HG03575 (cell line): Measurements from ENCODE around the gene PHACTR3.

Experiments
- ATAC-seq: cut with Tn5 transposase; IDR thresholded peaks from one replicate; pipeline ENCODE4 v1.9.1; 2021; ENCODE audit not compliant: unreplicated experiment, insufficient number of reproducible peaks, low FRiP score; ENCODE audit errors: extremely low read depth

The PHACTR3 gene

DNA sequence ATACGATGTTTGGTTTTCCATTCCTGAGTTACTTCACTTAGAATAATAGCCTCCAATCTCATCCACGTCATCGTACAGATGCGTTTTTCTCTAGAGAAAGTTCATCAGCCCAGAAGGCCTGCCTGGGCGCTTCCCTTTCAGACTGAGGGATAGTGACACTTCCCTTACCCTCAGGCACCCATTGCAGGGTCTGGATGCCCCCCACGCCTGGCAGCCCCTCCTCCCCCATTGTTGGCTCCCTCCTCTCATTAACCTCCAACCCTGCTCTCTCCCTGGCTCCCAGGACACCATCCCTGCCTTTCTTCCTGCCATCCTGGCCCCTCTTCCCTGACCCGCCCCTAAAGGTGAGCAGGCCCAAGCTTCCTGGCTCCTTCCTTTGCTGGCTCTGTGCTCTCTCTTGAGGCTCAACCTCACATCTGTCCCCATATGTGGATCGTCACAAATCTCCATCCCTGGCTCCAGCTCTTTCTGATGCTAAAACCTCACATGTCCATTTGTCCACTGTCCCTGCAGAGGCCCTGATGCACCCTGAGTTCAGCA lies 183.9 kb downstream of the PHACTR3 start:
- no peak for ATAC-seq

DNA sequence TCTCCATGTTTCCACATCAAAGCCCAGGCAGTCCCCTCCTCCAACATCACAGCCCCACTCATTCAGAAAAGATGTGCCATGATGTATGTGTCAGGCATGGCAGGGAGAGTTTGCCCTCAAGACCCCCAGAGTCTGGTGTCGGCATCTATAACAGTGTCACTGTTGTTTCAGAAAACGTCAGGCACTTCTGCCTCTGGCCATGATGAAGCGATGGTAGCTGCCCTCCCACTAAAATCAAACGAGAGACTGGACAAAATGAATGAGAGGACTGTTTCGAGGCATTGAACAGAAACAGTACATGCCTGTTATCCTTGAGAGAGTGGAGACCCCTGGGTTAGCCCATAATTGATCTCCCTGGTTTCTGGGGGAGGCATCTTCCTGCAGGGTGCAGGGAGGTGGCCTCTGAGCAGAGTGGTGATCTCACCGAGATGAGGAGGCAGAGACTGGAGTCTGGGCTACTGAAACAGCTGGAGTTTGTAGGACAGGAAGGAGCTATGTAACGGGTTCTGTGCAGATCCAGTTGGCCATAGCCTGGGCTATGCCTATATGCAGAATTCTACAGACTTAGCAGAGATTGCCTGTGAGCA lies 184.6 kb downstream of the PHACTR3 start:
- ATAC-seq = no peak

DNA sequence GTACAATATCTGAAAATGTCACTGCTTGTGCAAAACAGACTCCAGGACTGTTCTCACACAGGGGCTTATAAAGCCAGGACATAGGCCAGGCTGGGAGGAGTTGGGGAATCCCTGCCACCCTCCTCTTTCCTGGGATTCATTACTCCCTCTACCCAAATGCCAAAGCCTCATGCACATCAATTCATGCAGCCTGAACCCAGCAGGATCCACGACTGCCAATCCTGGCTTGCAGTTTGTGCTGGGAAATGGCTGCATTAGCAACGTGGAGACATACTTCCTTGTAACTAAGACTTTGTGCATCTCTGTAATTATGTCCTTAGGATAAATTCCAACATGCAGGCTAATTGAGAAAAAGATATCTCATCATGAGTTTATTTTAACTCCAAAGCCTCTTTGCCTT lies 185.3 kb downstream of the PHACTR3 start:
- ATAC-seq = no peak

DNA sequence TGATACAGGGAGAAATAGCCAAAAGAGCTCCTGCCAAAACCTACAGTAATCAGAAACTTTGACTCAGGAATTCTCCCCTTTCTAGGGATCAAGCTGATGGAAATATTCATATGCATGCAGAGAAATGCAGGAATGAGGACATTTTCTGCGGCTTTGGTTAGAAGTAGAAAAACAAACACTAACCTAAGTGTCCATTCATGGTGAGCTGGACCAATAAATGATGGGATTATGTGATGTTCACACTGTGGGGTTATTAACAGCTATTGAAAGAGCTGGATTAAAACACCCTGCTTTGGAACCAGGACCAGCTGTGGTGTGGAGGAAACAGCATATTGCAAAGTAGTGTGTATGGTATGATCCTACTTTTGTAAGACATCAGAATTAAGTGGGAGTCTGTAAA lies 186.0 kb downstream of the PHACTR3 start:
- ATAC-seq = no peak

DNA sequence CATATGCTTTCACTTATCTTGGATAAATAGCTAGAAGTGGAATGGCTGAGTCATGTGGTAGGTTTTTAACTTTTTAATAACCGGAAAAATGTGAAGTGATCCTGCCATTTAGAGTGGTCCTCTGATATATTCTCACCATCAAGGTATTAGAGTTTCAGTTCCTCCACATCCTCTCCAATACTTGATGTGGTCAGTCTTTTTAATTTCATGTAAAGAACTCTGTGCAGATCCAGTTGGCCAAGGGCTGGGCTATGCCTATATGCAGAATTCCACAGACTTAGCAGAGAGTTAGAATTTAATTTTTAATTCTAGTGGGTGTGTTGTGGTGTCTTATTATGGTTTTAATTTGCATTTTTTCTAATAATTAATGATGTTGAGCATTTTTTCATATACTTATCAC lies 188.0 kb downstream of the PHACTR3 start:
- no peak for ATAC-seq

DNA sequence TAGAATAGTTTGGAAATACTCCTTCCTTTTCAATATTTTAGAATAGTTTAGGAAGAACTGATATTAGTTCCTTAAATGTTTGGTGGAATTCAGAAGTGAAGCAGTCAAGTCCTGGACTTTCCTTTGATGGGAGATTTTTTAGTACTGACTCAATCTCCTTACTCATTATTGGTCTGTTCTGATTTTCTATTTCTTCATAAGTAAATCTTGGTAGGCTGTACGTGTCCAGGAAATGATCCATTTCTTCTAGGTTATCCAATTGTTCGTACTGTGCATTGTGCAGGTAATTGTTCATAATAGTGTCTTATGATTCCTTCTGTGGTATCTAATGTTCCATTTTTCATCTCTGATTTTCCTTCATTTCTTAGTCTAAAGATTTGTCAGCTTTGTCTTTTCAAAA lies 190.2 kb downstream of the PHACTR3 start:
- no peak for ATAC-seq

DNA sequence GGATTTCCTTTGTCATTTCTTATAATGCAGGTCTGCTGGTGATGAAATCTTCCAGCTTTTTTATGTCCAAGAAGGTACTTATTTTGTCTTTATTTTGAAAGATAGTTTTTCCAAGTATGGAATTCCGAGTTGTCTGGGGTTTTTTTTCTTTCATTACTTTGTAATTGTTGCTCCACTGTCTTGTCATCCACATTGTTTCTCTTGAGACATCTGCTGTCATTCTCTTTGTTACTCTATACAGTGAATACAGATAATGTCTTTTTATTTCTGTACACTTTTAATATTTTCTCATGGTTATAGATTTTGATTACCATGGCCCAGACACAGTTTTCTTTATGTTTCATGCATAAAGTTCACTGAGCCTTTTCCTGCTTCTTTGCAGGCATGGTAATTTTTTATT lies 196.0 kb downstream of the PHACTR3 start:
- ATAC-seq = no peak

DNA sequence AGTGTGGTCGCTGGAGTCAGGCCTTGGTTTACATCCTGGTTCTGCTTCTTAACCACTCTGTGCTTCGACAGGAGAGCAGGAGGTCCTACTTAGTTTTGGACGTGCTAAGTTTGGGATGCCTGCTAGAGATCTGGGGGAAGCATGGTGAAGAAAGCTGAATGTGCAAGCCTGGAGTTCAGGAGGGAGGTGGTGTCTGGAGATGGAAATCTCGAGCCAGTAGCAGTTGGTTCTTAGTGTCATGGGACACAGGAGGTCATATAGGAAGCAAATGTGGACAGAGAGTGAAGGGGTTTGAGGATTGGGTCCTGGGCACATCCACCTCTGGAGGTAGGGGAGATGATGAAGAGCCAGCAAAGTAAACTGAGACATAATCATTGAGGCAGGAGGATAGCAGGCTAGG lies 197.7 kb downstream of the PHACTR3 start:
- no peak for ATAC-seq

DNA sequence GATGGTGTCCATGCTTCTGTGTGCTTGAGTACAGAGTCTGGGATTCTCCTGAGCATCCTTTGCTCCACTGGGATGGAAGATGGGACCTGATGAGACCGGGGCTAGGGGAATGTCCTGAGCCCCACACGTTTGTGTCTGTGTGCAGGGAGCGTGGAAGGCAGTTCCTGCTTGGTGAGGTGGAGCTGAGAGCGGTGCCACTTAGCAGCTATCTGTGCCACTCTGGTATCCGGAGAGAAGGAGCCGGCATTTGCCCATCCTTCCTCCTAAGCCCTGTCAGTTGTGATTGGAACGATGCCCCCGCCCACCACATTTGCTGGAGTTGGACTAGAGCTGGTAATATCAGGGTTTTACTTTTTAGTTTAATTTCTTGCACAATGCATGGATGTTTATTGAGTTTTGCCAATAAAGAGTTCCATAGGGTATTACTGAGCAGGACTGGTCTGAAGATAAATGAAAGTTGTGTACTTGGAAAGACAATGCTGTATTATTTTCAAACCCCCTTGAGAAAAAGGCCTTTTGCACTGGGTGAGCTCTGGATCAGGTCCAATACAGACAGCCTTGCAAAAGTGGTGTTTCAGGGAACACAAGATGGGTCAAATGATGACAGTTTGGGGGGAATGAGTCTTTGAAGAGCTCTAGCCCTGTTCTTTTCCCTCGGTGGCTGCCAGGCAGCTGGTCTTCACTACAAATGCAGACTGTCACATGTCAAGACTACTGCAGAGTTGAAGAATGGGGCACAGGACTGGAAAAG lies 198.3 kb downstream of the PHACTR3 start:
- ATAC-seq = no peak

DNA sequence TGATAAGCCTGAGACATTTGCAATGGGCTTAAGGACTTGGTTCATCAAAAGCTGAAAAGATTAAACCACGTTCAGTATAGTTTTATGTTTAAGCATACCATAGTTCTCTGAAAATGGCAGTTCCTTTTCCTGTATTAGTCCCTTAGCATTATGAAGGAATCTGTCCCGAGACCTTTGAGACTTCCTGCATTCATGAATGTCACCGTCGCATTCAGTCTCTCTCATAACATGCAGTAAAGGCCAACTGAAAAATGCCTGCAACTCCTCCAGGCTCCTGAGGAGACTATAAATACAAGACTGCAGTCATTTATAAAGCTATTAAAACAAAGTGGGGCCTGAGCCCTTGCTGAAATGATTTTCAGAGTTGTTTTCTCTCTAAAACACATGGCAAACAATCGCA lies 200.0 kb downstream of the PHACTR3 start:
- ATAC-seq = no peak

DNA sequence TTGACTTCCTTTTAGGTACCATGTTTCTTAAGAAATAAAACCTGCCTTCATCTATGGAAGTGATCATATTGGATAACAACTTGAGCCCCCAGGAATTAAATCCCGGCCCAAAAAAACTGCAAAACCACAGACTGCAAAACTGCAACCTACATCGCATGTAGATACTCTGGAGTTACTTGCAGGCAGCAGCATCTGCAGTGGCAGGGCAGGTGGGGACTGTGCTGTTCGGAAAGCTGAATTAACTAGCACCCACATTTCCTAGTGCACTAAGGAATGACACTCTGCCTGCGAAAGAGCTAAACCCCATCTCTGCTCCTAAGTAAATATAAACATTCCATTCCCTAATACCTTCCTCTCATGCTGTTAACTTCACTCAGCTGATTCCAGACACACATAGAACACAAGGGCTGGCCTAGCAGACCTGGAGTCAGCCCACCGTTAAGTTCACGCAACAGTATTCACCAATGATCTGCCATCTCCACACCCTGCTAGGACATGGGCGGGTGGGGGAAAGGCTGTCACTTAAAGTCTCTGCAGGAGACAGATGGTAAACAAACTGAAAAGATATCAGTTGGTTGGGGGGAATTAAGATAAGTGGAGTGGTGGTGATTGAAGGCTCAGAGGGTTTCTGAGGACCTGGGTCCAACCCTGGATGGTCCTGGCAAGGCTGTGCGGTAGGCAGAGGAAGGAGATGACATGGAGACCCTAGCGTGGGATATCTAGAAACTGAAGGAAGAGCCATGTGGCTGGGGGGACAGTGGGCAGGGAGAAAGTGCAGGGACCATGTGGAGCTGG lies 200.7 kb downstream of the PHACTR3 start:
- no peak for ATAC-seq

DNA sequence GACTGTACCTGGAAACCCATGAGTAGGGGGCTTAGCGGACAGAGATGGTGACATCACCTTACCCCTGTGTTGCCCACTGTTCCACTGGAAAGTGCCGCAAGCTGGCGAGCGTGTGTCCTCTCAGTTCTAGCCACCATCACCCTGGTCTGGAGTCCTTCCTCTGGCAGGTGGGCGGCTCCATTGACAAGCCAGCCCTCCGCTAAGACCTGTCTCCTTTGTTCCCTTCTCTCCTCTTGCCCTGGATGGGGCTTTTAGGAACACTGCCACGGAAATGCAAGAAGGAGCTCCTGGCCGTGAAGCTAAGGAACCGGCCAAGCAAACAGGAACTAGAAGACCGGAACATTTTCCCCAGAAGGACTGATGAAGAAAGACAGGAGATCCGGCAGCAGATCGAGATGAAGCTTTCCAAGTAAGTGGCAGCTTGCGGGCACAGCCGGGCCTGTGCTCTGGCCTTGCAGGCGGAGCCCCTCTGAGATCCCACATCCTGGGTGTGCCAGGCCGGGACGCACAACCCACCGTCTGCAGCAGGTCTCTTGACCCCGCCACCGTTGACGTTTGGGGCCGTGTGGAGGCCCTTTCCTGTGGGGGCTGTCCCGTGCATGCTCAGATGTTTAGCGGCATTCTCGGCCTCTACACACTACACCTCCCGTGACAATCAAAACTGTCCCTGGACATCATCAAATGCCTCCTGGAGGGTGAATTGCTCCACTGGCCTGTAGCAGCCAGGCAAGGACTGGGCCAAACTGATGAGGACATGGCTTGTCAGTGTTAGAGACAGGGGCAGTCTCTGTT lies 201.6 kb downstream of the PHACTR3 start:
- ATAC-seq = no peak

DNA sequence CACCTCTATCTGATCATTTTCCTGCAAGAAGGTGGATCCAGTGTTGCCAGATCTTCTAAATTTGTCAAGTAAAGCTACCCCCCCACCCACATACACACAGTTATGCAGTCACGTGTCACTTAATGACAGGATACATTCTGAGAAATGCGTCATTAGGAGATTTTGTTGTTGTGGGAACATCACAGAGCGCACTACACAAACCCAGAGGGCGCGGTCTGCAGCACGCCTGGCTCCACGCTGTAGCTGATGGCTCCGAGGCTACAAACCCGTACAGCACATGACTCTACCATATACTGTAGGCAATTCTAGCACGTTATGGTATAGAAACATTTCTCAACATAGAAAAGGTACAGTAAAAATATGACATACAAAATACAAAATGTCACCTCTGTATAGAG lies 202.2 kb downstream of the PHACTR3 start:
- ATAC-seq = no peak

DNA sequence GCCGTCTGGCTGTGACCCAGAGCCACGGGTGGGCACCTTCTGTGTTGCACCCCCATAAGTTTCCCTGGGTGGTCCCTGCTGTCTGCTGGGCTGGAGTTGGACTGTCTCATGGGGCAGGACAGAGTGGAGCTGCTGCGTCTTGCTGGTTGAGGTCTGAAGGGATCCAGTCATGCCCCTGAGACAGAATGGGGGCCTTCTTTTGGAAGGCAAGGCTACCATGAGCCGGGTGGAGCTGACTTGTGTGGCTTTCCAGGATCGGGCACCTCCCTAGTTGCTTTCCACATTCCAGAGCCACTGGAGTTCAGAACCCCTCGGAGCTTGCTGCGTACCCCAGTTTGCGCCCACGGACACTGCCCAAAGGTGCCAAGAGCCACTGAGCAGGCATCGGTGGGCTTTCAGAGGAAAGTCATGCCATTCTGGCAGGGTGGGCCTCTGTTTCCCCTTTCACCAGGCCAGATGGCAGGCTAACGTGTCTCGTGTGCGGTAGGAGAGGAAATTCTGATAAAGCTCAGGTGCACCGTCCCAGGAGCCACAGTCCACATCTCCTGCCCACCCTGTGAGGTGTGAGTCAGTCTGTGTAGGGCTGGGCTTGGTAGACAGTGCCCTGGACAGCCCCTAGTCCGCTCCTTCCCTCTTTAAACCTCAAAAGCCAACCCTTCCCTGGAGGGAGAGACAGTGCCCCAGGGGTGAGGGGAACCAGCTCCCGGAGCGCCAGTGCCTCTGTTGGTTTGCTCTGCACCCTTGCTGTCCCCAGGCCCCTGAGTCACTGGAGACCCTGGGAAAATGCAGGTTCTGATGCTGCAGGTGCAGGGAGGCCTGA lies 203.8 kb downstream of the PHACTR3 start:
- ATAC-seq = no peak

DNA sequence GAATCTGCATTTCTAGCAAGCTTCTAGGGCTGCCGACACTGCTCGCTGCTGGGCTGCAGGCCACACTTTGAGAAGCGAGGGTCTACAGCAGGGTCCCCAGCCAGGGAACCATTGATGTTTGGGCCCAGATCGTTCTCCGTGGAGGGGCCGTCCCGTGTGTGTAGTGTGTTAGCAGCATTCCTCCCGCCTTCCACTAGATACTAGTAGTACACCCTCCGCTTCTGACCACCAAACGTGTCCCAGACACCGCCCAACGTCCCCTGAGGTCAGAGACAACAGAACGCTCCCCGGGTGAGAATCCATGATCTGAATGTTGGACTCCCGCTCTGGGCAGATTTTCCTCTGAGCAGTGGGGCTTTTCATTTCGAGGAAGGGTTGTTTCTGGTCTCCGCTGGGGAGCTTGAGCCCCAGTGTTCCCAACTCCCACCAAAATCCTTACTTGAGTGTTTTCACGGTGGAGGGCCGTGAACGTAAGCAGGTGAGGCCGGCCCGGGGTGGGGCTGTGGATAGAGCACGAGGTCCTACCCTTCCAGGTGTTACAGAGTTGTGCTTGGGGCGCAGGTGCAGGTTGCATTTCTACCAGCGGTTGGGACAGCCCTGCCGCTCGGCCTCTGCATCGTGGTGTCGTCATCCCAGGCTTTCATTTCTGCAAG lies 204.5 kb downstream of the PHACTR3 start:
- ATAC-seq = no peak

DNA sequence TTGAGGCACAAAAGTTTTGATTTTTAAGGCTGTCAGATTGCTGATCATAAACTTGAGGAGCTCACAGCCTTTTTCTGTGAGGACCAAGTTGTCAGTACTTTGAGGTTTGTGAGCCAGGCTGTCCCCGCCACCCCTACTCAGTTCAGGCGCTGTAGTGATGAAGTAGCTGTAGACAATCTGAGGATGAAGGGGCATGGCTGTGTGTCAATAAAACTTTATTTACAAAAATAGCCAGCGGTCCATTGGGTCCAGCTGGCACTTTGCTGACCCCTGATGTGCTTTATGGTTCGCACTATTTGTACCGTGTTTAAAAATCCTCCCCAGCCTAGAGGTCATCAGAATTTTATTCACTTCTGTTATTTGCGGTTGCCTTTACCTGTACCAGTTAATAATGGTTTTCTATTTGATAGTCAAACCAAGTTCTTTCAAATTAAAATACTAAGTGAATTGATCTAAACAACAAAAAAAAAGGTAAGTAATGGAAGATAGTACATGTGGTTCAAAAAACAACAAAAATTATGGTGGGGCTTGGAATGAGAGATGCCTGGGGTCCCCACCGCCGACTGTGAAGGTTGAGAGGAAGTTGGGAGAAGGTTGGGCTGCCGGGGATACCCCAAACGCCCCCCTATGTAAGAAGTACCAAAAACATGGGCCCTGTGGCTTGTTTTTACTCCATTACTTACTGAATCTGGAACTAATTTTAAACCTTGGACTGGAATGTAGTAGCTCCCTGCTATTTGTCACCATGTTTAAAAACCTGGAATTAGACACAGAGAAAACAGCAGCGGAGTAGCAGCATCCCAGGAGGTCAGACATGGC lies 205.5 kb downstream of the PHACTR3 start:
- ATAC-seq = no peak
